Tibial artery (tissue), 4 donors: ENCODE measurements around the gene FXYD6.
"Not testable (repeated sequence)": the region's sequence is repeated elsewhere in the genome, so short reads cannot be mapped to it uniquely, and the experiment has no call there.

Experiments used
- DNase-seq, 2 donors: peaks; one replicate each; pipeline ENCODE4 v3.0.0-alpha.2; 2019
- H3K27ac ChIP-seq, 2 donors: fragments of 200-600 bp; sonication (generic) in 1 of 2; 1 replicate in 1 of 2; 2 replicates in 1 of 2; pipeline ENCODE4 v1.5.1; 2018 to 2019; ENCODE audit warnings: mild to moderate bottlenecking in 1 of 2
- H3K27me3 ChIP-seq, 2 donors: fragments of 200-600 bp; sonication (generic) in 1 of 2; one replicate each; pipeline versions ENCODE4 v1.5.1 to v1.6.0; 2016 to 2019
- H3K36me3 ChIP-seq, 3 donors: fragments of 200-600 bp; sonication (generic) in 2 of 3; one replicate each; pipeline ENCODE4 v1.5.1; 2016 to 2019; ENCODE audit warnings: mild to moderate bottlenecking in 2 of 3
- H3K4me1 ChIP-seq, 4 donors: fragments of 200-600 bp; sonication (generic) in 2 of 4; 1 replicate in 3 of 4; 2 replicates in 1 of 4; pipeline ENCODE4 v1.5.1; 2016 to 2019
- H3K4me3 ChIP-seq, 2 donors: fragments of 200-600 bp; sonication (generic) in 1 of 2; 1 replicate in 1 of 2; 2 replicates in 1 of 2; pipeline ENCODE4 v1.5.1; 2018 to 2019; ENCODE audit warnings: mild to moderate bottlenecking in 2 of 2
- H3K9me3 ChIP-seq, 3 donors: fragments of 200-600 bp; sonication (generic) in 1 of 3; one replicate each; pipeline ENCODE4 v1.5.1; 2016 to 2019
- intact Hi-C: fragments of 100-400 bp; cut with DNase I; formaldehyde crosslinking; loops from one replicate; pipeline ENCODE4 v1.15.0; 2023; ENCODE audit warnings: low total_unique reads
- TF ChIP-seq, protein P1 (sequence below), 2 experiments: fragments of 200-600 bp in 1 of 2; fragments of 450-650 bp in 1 of 2; IDR thresholded peaks; one replicate each; pipeline ENCODE4 v1.5.1; 2017 to 2019; ENCODE audit warnings: antibody characterized with exemption in 2 of 2, mild to moderate bottlenecking in 1 of 2, moderate library complexity in 1 of 2

Gene FXYD6

DNA sequence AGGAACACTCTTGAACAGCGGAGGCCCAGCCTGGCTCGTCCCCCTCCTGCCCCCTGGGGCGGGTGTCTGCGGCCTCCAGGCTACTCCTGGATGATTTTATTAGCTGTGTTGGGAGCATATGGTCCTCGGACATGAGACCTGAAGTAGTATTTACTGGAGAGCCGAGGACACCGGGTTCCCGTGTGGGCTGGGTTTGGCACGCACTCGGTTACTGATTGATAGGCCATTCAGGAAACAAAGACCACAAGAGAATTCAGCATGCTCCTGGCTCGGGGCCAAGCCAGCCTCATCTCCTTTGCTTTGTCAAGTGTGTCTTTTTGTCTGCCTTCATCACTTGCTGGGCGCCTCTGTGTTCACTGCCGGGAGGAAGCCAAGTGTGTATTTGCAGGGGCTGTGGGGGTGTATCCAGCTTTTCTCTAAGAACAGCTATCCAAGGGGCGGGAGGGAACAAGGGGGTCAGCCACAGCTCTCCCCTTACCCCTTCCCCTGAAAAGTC lies 61.6 kb downstream of the FXYD6 start:
- H3K4me3 ChIP-seq, result no peak overlapping the region
- DNase-seq, result peak in 1 of 2 donors; percentile 51
- H3K36me3 ChIP-seq, result no peaks in the 10 kb centered on the region
- TF ChIP-seq, protein P1, sequence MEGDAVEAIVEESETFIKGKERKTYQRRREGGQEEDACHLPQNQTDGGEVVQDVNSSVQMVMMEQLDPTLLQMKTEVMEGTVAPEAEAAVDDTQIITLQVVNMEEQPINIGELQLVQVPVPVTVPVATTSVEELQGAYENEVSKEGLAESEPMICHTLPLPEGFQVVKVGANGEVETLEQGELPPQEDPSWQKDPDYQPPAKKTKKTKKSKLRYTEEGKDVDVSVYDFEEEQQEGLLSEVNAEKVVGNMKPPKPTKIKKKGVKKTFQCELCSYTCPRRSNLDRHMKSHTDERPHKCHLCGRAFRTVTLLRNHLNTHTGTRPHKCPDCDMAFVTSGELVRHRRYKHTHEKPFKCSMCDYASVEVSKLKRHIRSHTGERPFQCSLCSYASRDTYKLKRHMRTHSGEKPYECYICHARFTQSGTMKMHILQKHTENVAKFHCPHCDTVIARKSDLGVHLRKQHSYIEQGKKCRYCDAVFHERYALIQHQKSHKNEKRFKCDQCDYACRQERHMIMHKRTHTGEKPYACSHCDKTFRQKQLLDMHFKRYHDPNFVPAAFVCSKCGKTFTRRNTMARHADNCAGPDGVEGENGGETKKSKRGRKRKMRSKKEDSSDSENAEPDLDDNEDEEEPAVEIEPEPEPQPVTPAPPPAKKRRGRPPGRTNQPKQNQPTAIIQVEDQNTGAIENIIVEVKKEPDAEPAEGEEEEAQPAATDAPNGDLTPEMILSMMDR (IDR thresholded peaks at IDR 0.05), result no peak
- intact Hi-C loops, result no loop called here
- H3K9me3 ChIP-seq, result no peaks in the 10 kb centered on the region
- peaks cover 0 to 6% (median 4%) of the 10 kb centered on the region in 4 donors for H3K4me1 ChIP-seq
- no peak overlapping the region for H3K27ac ChIP-seq
- H3K27me3 ChIP-seq, result peaks cover 0 to 16% of the 10 kb centered on the region in 2 donors

DNA sequence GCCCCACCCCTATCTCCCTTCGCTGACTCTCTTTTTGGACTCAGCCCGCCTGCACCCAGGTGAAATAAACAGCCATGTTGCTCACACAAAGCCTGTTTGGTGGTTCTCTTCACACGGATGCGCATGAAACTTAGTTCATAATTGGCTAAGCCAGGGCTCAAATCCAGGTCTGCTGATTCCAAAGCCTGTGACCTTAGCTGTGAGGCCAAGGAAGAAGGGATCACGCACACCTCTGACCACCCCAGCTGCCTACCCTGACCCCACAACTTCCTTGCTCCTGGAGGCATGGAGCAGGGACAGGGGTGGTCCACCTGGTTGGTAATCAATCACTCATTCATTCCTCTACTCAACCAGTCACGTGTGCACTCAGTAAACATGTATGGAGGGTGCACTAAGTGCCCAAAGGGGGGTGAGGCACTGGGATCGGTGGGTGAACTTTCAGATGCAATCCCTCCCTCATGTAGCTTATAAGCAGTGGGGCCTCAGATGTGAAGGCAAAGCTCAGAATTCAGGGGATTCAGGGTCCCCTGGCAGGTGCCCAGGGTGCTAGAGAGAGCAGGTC lies 62.2 kb downstream of the FXYD6 start:
- peaks cover 0 to 7% (median 5%) of the 10 kb centered on the region in 4 donors for H3K4me1 ChIP-seq
- TF ChIP-seq, protein P1 (IDR thresholded peaks at IDR 0.05), result no peak
- intact Hi-C loops, result no loop called here
- DNase-seq, result no peak
- no peak overlapping the region for H3K4me3 ChIP-seq
- H3K9me3 ChIP-seq, result no peaks in the 10 kb centered on the region
- H3K27me3 ChIP-seq, result peaks cover 0 to 20% of the 10 kb centered on the region in 2 donors
- H3K27ac ChIP-seq, result no peak overlapping the region
- no peaks in the 10 kb centered on the region for H3K36me3 ChIP-seq

DNA sequence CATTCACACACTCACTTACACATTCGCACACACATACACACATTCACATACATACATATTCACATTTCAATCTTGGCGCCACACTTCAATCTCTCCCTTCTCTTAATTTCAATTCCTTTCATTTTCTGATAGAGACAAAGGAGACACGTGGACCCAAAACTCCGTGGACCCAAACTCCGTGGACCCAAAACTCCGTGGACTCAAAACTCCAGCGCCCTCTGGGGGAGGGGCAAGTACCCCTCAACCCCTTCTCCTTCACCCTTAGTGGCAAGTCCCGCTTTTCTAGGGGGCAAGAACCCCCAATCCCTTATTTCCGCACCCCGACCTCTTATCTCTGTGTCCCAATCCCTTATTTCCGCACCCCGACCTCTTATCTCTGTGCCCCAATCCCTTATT lies 66.4 kb downstream of the FXYD6 start:
- H3K27ac ChIP-seq, intact Hi-C loops: not testable (repeated sequence)

DNA sequence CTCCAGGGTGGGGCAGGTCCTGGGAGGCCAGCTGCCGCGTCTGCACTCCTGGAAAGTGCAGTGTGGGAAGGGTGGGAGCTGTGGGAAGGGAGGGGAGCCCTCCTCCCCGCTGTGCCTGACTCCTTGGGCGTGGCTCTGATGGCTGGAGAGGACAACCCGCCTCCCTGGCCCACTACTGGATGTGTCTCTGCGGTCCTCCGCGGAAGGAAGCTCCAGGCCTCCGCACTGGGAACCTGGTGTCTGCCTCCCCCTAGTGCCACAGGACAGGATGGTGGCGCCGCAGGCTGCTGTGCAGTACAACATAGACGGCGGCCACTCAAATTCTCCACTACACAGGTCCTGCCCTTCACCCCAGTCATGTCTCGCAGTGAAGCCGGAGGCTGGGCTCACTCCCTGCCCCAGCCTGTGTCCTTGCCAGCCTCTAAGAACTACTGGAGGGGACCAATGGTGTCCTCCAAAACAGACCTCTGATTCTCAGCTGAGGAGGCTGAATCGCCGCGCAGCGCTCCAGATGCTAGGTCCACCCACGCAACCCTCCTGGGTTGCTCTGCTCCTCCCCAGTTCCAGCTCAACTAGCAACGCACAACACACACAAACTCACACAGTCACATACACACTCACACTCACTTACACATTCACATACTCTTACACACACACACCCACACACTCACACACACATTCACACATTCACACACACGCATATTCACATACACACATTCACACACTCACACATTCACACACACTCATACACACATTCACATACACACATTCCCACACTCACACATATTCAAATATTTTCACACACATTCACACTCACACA lies 67.0 kb downstream of the FXYD6 start:
- Histone ChIP-seq H3K4me1 (peaks cover 0 to 5% (median 3%) of the 10 kb centered on the region in 4 donors), H3K27me3 (peaks cover 0 to 33% of the 10 kb centered on the region in 2 donors), H3K27ac (no peak overlapping the region), H3K4me3 (no peak overlapping the region), H3K9me3 (no peaks in the 10 kb centered on the region), H3K36me3 (no peaks in the 10 kb centered on the region)
- intact Hi-C loops, result no loop called here
- DNase-seq, result peak in 1 of 2 donors; percentile 68
- TF ChIP-seq, protein P1 (IDR thresholded peaks at IDR 0.05), result peak; percentile 19 to 30

More for the DNA sequence above, 66.4 kb downstream of the FXYD6 start:
- not testable (repeated sequence) for H3K4me3 ChIP-seq, H3K4me1 ChIP-seq, H3K36me3 ChIP-seq, H3K9me3 ChIP-seq, DNase-seq
- peaks cover 0 to 33% of the 10 kb centered on the region in 2 donors for H3K27me3 ChIP-seq

DNA sequence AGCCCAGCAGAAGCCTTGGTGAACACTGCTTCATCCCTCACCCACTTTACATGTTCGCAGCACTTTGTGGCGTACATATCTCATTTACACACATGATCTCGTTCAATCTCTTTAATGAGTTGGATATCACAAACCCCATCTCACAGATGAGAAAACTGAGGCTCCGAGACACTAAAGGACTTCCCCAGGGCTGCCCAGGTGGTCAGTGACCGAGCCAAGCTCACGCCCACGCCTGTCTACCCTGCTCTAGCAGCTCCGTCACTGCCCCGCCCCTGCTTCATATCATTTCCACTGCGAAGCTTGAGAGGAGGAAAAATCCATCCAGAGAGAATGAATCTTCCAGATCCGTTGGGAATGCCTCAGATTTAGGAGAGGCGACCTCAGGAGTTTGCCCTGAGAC lies 67.7 kb downstream of the FXYD6 start:
- H3K27me3 ChIP-seq, result peaks cover 0 to 33% of the 10 kb centered on the region in 2 donors
- TF ChIP-seq, protein P1 (IDR thresholded peaks at IDR 0.05), result no peak
- peaks cover 0 to 5% (median 3%) of the 10 kb centered on the region in 4 donors for H3K4me1 ChIP-seq
- H3K27ac ChIP-seq, result no peak overlapping the region
- no peaks in the 10 kb centered on the region for H3K9me3 ChIP-seq
- no peak for DNase-seq
- H3K4me3 ChIP-seq, result no peak overlapping the region
- intact Hi-C loops, result no loop called here
- no peaks in the 10 kb centered on the region for H3K36me3 ChIP-seq
